Activated T-cell treated with anti-CD3 and anti-CD28 coated beads, Interleukin-2, amount 50 U/mL, for 4 hours (primary cell): ENCODE measurements around the gene NKAIN2. TPM values are rescaled to one million over a fixed set of nuclear protein-coding genes. Genes with fewer than 3 reads are reported as not detected.
"Not testable (repeated sequence)": the region's sequence is repeated elsewhere in the genome, so short reads cannot be mapped to it uniquely, and the experiment has no call there.

Experiments
- ATAC-seq, 2 donors: fragments of 200-7000 bp; cut with Tn5 transposase; one replicate each; pipeline ENCODE4 v1.10.0; 2021
- DNase-seq: peaks from one replicate; pipeline ENCODE4 v3.0.0-alpha.2; 2020
- H3K27me3 Mint-ChIP-seq: one replicate; pipeline ENCODE4 v1.8.0; 2021; ENCODE audit warnings: low read depth, mixed read lengths
- H3K36me3 Mint-ChIP-seq: one replicate; pipeline ENCODE4 v1.8.0; 2022; ENCODE audit warnings: mixed read lengths; ENCODE audit not compliant: insufficient read depth
- H3K4me1 Mint-ChIP-seq: one replicate; pipeline ENCODE4 v1.8.0; 2021; ENCODE audit warnings: low read depth, mixed read lengths
- H3K4me3 Mint-ChIP-seq: one replicate; pipeline ENCODE4 v1.8.0; 2021; ENCODE audit warnings: mild to moderate bottlenecking, moderate library complexity, mixed read lengths
- H3K9me3 Mint-ChIP-seq: one replicate; pipeline ENCODE4 v1.8.0; 2021; ENCODE audit warnings: mixed read lengths
- total RNA-seq, 3 donors: library from RNA; stranded (reverse); gene quantifications; one replicate each; pipeline ENCODE4 v1.2.1, GENCODE V29; 2021

Gene NKAIN2
- total RNA-seq, 3 donors from 2014 or later = not detected

DNA sequence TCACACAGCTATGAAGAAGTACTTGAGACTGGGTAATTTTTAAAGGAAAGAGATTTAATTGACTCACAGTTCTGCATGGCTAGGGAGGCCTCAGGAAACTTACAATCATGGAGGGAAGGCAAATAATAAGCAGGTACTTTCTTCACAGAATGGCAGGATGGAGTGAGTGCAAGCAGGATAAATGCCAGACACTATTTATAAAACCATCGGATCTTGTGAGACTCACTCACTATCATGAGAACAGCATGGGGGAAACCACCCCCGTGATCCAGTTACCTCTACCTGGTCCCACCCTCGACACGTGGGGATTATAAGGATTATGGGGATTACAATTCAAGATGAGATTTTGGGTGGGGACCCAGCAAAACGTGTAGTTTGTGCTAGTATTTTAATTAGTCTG lies 186.3 kb downstream of the NKAIN2 start:
- H3K9me3 Mint-ChIP-seq, ATAC-seq, H3K4me3 Mint-ChIP-seq, H3K4me1 Mint-ChIP-seq, H3K27me3 Mint-ChIP-seq, H3K36me3 Mint-ChIP-seq, DNase-seq: not testable (repeated sequence)

DNA sequence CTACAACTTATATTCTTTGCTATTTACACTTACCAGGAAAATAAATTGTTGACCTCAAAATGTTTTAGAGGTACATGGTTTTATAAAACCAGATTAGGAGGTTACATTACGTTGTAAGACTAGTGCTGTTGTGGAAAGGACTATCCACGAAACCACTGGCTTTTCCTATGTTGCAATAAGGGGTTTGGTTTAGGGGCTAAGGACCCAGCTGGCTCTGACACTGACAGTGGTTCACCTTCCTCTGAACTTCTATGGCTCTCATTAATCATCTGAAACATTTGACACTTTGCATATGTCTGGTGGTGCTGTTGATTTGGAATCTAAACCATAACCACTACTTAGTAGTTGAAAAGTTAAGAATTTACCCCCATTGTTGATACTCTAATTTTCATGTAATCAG lies 186.7 kb downstream of the NKAIN2 start:
- no peak overlapping the region for H3K4me3 Mint-ChIP-seq
- no peak for ATAC-seq
- no peak for DNase-seq
- no peaks in the 10 kb centered on the region for H3K36me3 Mint-ChIP-seq
- no peaks in the 10 kb centered on the region for H3K27me3 Mint-ChIP-seq
- peaks cover 9% of the 10 kb centered on the region for H3K9me3 Mint-ChIP-seq
- no peaks in the 10 kb centered on the region for H3K4me1 Mint-ChIP-seq

DNA sequence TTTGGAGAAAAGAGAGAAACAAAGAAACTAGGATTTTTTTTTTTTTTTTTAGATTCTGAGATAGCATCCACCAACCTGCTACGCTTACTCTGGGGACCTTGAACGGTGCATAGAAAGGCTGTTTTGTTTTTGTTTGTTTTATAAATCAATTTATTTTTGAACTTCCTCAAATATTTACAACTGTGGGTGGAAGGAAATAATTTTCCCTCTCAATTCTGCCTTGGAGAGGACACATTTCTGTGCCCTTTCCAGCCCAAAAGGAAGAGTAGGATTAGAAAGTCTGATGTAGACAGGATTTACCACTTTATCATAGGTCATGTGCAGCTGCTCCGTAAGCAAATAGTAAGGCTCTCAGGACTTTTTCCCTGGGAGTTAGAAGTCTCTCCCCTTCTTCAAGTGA lies 190.5 kb downstream of the NKAIN2 start:
- Mint-ChIP-seq H3K9me3 (peaks cover 9% of the 10 kb centered on the region), H3K36me3 (no peaks in the 10 kb centered on the region), H3K4me1 (no peaks in the 10 kb centered on the region), H3K27me3 (no peaks in the 10 kb centered on the region), H3K4me3 (no peak overlapping the region)
- no peak for DNase-seq
- ATAC-seq = no peak

DNA sequence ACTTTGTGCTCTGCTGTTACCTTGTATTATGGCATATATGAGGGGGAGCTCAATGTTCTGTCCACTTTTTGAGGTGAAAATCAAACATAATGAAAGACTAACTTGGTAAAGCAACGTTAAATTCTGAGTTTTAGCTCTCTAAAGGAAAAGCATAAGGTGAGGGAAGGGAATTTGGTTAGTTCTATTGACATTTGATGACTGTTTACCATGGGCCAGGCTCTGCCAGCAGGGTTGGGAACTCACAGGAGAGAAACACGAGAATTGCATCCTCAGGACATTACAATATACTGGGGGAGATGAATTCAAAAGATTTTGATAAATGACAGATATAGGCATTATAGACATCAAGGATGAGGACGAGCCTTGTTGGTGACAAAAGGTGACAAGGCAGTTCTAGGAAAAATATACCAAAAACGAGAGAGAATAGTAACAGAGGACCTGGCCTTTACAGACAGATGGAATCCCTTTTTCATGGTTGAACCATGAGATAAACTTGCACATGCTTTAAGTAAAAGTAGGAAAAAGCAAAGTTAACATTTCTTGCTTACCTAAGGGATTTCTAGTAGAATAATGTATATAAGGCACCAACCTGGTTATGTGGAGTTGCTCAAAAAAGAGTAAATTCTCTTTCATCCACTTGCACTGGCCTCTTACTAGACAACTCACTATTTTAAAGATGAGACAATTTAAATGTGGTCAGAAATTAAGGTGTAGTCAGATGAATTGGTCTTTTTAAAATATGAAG lies 191.4 kb downstream of the NKAIN2 start:
- Mint-ChIP-seq H3K27me3 (no peaks in the 10 kb centered on the region), H3K36me3 (no peaks in the 10 kb centered on the region), H3K9me3 (peaks cover 9% of the 10 kb centered on the region), H3K4me3 (no peak overlapping the region), H3K4me1 (no peaks in the 10 kb centered on the region)
- ATAC-seq (no peak), DNase-seq (no peak)

DNA sequence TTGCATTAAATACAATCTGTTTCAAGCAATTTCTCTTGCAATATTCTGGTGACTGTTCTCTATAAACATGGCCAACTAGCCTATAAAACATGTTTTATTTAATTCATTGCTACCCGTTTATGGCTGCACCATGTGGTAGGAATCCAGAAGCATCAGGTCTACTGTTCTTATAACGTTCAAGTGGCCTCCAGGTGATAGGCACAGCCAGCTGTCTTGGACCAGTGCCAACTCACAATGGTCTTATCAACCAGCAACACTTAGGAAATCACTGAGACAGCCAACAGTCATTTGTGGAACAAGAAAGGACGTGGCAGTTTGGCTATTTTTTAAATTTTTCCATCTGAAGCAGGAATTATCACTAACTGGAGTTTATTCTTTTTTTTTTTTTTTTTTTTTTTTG lies 193.6 kb downstream of the NKAIN2 start:
- H3K9me3 Mint-ChIP-seq = peaks cover 2% of the 10 kb centered on the region
- ATAC-seq (no peak), DNase-seq (no peak)
- no peaks in the 10 kb centered on the region for H3K4me1 Mint-ChIP-seq
- H3K27me3 Mint-ChIP-seq = no peaks in the 10 kb centered on the region
- H3K4me3 Mint-ChIP-seq = no peak overlapping the region
- no peaks in the 10 kb centered on the region for H3K36me3 Mint-ChIP-seq

DNA sequence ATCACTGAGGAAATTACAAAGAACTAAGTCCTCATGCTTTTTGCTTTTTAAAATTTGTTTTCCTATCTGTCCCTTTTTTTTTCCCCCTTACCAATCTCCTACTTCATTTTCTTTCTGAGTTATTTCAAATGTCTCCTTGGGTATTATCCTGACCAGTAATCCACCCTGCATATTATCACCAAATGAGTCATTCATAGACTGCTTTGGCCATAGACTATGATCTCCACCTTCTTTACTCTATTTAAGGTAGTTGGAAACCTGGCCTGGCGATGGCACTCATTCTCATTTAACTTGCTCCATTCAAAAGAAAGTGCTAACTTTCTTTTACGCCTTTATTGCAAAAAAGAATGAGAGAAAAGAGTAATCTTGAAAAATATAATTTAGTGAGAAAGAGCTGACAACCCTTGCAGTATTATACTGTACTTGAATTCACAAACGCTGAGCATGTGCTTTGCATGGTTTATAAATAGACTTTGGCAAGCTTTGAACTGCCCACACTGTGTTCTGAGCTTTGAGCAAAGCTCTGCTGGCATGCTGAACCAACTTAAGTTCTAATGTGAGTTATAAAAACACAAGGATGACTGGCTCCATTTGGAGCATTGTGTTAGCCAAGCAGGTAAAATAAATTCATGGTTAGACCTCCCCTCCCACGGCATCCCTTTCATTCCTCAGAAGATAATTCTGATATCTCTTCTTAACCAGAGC lies 198.9 kb downstream of the NKAIN2 start:
- ATAC-seq (no peak), DNase-seq (no peak)
- no peaks in the 10 kb centered on the region for H3K36me3 Mint-ChIP-seq
- H3K4me3 Mint-ChIP-seq = no peak overlapping the region
- no peaks in the 10 kb centered on the region for H3K27me3 Mint-ChIP-seq
- H3K9me3 Mint-ChIP-seq = peaks cover 3% of the 10 kb centered on the region
- H3K4me1 Mint-ChIP-seq = no peaks in the 10 kb centered on the region

DNA sequence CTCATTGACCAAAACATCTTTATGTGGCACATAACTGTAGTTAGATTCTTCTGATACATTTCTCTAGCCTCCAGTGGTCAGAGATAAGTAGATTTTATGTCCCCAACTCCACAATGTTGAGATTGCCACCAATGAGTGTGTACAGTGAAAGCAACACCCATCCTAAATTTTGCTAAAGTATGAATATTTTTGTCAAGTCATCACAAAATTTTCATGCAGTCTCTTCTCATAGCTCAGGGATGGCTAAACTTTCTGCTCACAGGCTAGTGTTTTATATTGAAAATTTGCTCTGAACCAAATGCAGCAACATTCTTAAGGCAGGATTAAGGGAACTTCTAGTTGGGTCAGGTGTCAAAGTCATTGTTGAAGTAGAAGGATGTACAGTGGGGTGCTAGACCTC lies 203.6 kb downstream of the NKAIN2 start:
- Mint-ChIP-seq H3K27me3 (no peaks in the 10 kb centered on the region), H3K36me3 (no peaks in the 10 kb centered on the region), H3K4me3 (no peak overlapping the region), H3K4me1 (no peaks in the 10 kb centered on the region), H3K9me3 (peaks cover 3% of the 10 kb centered on the region)
- DNase-seq = no peak
- ATAC-seq = no peak

DNA sequence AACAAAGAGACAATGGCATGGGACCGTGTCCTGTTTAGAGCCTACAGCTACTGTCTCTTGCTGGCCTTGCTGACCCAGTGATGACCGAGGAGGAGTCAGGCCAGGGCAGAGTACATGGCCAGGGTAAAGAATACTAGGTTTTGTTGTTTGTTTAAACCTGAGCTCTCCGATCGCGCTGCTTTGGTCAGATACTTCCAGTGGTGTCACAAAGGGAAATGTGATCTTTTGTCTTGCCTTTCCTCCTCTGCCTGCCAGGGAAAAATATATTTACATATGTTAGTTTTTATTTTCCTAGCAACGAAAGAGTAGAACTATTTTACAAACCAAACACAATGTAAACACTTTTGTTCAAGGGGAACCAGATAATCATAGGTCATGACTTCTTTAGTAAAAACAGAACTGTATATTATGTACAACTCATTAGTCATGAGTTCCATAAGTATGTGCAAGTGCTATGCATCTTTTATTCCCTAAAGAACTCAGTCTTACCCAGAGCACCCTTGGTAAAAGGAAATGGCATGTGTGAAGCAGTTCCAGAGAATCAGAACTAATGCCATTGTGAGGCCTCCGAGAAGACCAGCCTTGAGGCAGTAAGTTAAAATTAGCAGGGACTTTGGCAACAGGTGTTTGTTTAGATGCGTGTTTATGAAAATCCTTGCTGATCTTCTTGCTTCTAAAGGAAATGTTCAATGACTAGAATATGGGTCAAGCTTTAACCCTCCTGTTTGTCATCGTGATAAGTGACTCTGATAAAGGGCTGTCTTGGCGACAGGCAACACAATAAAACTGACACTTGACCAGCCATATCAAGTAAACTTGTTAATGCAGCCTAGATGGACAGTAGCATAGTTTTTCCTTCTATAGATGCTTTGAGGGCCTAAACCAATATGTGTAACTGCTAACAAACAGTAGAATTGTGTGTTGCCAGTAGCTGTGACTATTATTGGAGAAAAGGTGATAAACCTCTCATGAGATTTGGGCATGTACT lies 204.6 kb downstream of the NKAIN2 start:
- no peaks in the 10 kb centered on the region for H3K36me3 Mint-ChIP-seq
- ATAC-seq = no peak
- no peaks in the 10 kb centered on the region for H3K27me3 Mint-ChIP-seq
- no peaks in the 10 kb centered on the region for H3K9me3 Mint-ChIP-seq
- no peak overlapping the region for H3K4me3 Mint-ChIP-seq
- no peaks in the 10 kb centered on the region for H3K4me1 Mint-ChIP-seq
- no peak for DNase-seq

DNA sequence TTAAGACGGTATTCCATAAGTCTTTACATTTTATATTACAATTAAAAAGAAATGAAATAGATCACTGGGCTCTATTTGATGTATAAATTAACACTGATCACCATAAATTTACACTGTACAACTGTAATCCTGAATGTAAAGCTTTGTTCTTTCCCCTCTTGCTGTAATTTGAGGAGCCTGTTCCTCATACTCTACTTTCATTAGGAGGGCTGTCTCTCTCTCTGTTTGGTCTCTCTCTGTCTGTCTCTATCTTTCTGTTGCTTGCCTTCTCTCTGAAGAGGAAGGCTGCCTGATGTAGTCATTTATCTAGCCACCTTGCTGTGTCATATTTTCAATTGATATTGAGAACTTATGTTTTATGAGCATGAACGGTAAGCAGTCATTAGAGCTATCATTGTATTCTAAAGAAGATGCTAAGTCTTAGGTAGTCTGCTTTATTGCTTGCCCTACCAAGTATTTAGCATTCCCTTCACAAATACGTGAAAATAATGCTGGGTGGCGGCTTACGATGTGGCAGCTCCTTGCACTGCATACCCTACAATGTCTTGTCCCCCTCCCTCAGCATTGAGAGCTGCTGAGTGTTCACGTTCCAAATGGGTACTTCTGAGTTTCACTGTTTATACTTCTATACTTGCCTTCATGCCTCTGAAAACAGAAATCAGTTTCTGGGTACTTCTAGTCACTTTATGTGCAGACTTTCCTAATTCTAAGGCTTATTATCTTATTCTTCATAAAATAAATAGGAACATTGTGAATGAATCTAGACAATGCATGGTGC lies 205.5 kb downstream of the NKAIN2 start:
- DNase-seq = no peak
- ATAC-seq = no peak
- Mint-ChIP-seq H3K4me3 (no peak overlapping the region), H3K27me3 (no peaks in the 10 kb centered on the region), H3K9me3 (no peaks in the 10 kb centered on the region), H3K36me3 (no peaks in the 10 kb centered on the region), H3K4me1 (no peaks in the 10 kb centered on the region)

DNA sequence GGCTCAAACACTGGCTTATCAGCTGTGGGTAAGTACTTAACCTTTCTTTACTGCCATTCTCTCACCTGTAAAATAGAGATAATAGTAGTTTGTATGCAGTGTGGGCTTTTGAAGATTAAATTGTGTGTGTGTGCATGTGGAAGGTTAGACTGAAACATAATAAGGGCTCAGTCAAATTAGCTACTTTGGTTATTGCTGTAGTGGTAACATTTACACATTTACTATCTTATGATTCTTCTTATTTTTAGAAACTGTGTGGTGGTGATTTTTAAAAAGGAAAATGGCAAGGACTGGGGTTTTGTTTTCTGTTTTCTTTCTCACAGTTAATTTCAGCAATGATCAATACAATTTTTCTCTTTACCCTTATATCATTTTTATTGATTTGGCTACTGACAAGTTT lies 206.9 kb downstream of the NKAIN2 start:
- Mint-ChIP-seq H3K4me1 (no peaks in the 10 kb centered on the region), H3K27me3 (no peaks in the 10 kb centered on the region), H3K36me3 (no peaks in the 10 kb centered on the region), H3K4me3 (no peak overlapping the region), H3K9me3 (no peaks in the 10 kb centered on the region)
- ATAC-seq = no peak
- no peak for DNase-seq

DNA sequence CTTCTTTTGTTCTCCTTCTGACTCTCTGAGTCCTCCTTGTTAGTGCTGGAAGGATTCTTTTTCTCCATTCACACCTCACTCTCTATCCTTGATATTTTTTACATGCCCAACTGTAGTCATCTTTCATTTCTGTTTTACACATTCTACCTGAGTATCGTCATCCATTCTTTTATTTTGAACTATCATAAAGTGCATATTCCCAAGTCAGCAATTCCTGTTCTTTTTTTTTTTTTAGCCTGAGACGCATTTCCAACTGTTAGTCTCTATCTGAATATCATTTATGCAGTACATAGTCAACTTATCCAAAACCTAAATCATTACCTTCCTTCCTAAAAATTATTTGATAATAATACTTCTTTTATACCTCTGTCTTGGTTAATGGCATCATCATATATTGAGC lies 207.5 kb downstream of the NKAIN2 start:
- Mint-ChIP-seq H3K9me3 (no peaks in the 10 kb centered on the region), H3K4me1 (no peaks in the 10 kb centered on the region), H3K36me3 (no peaks in the 10 kb centered on the region), H3K27me3 (no peaks in the 10 kb centered on the region), H3K4me3 (no peak overlapping the region)
- DNase-seq (no peak), ATAC-seq (no peak)

DNA sequence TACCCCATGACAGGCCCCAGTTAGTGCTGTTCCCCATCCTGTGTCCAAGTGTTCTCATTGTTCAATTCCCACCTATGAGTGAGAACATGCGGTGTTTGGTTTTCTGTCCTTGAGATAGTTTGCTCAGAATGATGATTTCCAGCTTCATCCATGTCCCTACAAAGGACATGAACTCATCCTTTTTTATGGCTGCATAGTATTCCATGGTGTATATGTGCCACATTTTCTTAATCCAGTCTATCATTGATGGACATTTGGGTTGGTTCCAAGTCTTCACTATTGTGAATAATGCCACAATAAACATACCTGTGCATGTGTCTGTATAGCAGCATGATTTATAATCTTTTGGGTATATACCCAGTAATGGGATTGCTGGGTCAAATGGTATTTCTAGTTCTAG lies 218.4 kb downstream of the NKAIN2 start:
- H3K9me3 Mint-ChIP-seq = not testable (repeated sequence)

DNA sequence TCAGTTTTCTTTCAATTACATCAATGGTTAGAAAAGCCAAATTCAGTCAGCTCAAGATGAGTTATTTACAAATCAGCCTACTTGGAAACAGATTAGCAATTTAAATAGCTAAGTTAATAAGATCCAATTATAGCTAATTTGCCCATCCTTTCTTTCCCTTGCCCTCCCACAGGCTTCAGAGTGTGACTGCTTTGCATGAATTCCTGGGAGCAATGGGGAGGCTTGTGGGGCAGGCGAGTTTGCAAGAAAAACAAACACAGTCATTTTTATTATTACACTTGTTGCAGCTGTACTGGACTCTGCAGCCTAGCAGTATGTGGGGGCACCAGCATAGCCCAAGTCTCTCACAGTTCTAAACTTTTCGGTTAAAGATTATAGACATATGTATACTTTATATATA lies 219.0 kb downstream of the NKAIN2 start:
- no peak for ATAC-seq
- no peak overlapping the region for H3K4me3 Mint-ChIP-seq

More for the DNA sequence above, 218.4 kb downstream of the NKAIN2 start:
- not testable (repeated sequence) for H3K4me3 Mint-ChIP-seq, H3K36me3 Mint-ChIP-seq, H3K4me1 Mint-ChIP-seq, H3K27me3 Mint-ChIP-seq, ATAC-seq, DNase-seq

DNA sequence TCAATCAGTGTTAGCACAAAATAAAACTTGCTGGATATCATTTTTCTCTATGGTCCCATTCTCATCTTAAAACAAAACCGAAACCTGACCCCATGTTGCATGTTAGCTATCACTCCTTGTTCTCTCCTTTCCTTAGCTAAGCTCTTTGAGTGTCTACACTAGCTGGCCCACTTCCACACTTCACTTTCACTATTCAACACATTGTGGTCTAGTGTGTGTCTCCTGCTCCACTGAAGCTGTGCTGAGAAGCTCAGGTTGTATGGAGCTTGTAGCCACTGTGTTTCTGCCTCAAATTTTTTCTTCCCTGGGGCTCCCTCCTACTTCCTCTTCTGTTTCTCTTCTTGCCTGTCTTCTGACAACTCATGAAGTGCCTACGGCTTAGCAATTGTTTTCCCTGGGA lies 223.0 kb downstream of the NKAIN2 start:
- H3K9me3 Mint-ChIP-seq = peaks cover 7% of the 10 kb centered on the region
- no peak overlapping the region for H3K4me3 Mint-ChIP-seq
- DNase-seq = no peak
- H3K36me3 Mint-ChIP-seq = no peaks in the 10 kb centered on the region
- no peaks in the 10 kb centered on the region for H3K27me3 Mint-ChIP-seq
- no peaks in the 10 kb centered on the region for H3K4me1 Mint-ChIP-seq
- no peak for ATAC-seq

More for the DNA sequence above, 219.0 kb downstream of the NKAIN2 start:
- Mint-ChIP-seq H3K27me3 (no peaks in the 10 kb centered on the region), H3K36me3 (no peaks in the 10 kb centered on the region), H3K4me1 (no peaks in the 10 kb centered on the region), H3K9me3 (peaks cover 3% of the 10 kb centered on the region)
- no peak for DNase-seq
